GM19395 (cell line): ENCODE measurements around the gene SOHLH1.

Experiments
- ATAC-seq: cut with Tn5 transposase; IDR thresholded peaks from one replicate; pipeline ENCODE4 v1.9.1; 2021; ENCODE audit warnings: mild to moderate bottlenecking, moderate library complexity; ENCODE audit not compliant: unreplicated experiment

Gene SOHLH1

DNA sequence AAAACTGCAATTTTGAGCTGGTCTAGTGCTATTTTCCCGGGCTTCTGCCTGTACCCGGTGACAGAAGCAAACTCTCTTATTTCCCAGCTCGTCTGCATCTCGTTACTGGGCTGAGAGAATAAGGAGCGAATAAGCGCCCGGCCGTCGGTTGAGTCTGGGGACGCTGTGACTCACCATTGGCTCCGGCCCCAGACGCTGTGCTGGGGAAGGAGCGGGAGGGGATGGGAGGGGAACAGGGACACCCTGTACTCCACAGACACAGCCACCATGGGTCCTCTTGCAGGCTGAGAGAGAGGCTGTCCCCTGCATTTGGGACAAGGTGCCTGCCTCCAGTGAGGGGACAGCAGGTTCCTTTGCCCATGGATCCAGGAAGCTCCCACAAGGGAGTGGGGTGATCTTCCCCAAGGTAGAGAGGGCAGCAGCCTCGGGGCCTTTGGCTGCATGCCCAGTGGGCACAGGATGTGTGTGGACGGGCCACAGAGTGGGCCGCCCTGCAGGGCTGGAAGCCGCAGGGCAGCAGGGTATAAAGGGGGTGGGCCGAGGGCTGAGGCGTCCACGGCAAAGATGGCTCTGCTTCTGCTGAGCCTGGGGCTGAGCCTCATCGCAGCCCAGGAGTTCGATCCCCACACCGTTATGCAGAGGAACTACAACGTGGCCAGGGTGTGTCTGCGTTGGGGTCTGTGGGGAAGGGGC, 36.4 kb downstream of the SOHLH1 start, which contains the start of gene LCN9:
LCN9 (plus strand) TSS at position 552 of the 693 bp plus-strand sequence; CDS start at position 565, 13 bp downstream.
- ATAC-seq, result no peak

DNA sequence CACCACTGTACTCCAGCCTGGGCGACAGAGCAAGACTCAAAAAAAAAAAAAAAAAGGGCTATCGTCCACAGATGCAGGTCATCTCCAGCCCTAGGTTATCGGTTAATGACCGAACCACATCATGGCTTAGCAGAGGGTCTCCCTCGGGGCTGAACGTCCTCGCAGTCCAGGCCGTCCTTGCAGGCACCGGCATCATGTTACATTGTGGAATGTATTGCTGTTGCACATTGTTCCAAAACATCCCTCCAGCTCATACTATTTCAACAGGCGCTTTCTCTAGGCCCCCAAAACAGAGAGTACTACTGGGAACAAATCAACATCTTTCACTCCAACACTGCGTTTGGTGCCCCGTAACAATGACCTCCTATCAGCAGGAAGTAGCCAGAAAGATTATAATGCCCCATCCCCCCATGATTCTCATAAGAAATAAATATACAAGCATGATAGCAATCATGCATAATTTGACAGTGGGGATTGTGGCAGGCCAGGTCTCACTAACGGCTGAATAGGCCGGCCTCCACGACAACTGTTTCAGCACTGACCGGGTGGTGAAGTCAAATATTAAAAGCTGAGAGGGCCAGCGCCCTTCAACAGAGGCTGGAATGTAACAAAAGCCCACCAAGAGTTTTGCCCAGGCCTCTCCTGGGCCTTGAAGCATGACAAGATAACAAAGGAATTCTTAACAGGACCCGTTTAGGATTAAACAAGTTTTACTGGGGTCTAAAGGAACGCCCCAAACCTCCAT, 37.3 kb downstream of the SOHLH1 start:
- no peak for ATAC-seq

DNA sequence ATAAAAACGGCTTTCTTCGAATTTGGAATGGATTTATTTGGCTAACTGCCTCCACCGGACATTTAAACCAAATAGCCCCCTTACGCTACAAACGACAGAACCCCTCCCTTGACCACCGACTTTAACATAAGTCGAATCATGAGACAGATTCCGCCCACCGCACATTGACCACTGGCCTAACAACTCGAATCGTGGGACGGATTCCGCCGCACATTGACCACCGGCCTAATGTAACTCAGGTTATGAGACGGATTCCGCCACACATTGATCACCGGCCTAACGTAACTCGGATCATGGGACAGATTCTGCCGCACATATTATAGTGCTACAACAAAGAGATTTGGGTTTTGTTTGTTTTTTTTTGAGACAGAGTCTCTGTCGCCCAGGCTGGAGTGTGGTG, 38.9 kb downstream of the SOHLH1 start:
- ATAC-seq, result no peak

DNA sequence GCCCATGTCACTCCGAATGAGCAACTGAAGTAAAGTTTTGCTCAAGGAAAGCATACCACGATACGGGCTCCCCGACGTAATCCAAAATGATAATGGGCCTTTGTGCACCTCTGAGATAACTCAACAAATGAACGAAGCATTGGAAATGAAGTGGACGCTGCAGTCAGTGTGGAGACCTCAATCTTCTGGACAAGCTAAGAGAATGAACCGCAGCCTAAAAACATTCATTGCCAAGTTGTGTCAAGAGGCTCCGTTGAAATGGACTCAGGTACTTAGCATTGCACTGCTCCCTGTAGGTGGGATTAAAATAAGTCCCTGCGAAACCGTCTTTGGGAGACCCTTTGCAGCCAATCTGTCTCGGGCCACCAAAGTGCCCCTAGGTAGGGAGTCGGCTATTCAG, 40.0 kb downstream of the SOHLH1 start:
- ATAC-seq, result no peak

DNA sequence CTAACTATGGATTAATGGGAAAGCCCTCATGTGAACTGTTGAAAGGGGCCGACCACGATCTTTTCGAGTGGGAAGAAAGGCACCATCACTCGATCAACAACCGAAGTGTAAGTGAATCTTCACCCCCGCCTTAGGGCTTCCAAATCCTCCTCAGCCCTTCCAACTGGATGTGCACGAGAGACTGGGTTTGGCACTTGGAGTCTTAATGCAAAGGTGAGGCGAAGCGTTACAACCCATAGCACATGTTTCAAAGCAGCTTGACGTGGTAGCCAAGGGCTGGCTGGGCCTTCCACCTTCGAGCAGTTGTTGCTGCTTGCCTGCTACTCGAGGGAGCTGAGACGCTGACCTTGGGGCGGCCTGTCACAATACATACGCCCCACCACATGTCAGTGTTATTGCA, 41.9 kb downstream of the SOHLH1 start:
- no peak for ATAC-seq

DNA sequence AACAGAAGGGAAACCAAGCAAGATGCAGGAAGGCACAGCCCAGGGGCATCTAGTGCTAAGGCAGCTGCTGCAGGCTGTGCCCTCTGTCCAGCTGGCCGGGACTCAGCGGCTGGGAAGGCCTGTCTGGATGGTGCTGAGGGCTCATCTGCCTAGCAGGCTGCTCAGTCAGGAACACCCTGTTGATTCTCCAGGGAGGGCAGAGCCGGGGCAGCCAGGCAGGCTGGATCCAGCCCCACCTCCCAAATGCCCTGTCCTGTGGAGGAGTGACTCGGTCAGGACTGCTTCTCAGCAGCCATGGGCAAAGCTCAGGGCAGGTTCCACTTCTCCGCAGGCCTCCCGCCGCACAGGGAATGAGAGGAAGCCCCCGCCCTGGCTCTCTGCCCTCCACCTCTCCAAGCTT, 44.0 kb downstream of the SOHLH1 start:
- ATAC-seq, result no peak

DNA sequence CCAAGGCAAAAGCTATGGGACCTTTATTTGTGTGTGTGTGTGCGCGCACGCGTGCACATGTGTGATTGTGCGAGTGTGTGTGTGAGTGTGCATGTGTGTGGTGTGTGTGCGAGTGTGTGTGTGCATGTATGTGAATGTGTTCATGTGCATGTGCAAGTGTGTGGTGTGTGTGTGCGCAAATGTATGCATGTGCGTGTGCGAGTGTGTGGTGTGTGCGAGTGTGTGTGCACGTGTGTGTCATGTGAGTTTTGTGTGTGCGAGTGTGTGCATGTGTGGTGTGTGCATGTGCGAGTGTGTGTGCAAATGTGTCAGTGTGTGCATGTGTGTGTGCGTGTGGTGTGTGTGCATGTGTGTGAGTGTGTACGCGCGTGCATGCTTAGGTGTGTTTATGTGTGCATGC, 48.9 kb downstream of the SOHLH1 start:
- ATAC-seq, result no peak

DNA sequence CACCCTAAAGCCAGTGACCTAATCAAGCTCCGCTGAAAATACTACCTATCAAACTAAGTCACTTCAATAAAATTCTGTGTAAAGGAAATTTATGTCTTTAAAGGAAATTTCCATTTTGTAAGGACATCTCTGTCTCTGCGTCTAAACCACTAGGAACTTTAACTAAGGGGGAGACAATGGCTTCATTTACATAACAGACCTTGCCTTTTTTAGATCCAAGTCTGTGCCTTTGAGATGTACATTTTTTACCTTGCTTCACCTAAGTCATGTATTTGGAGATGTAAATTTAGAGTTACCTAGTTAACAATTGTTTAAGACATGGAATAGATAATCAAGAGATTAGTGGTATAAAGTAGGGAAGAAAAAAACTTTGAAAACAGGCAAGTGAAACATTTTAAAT, 49.8 kb downstream of the SOHLH1 start:
- no peak for ATAC-seq

DNA sequence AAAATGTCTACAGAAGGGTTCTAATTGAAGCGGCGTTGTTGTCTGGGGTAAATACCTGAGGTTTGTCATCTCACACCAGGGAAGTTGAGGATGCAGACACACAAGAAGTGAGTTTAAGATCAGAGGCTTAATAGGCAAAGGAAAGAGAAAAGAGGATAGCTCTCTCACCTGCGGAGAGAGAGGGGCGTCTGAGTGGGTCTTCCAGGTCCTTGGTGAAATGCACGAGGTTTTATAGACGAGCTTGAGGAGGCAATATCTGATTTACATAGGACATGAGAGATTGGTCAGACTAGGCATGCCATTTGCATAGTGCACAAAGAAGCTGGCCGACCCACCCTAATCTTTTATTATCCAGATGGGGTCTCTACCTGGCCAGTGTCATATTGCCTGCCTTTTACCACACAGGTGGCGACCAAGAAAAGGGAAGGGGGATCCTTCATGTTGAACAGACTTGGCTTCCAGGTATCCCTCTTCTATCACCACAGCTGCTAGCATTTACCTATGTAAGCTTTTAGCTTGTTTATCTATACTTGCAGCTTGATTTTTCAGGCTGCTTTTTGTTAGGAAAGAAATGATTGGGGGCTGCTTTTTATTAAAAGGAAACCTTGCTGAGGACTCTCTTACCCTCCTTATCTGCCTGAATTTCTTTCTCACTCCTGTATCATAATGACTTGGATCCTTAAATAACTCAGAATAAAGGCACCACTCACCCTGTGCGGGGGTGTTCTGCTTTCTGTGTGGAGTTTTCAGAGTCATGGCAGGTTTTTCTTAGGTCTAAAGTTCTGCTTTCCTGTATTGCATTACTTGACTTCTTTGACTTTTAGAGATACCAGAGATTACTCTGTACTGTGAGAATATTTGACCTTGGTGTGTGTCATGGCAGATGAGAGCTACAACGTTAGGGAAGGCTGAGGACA, 50.5 kb downstream of the SOHLH1 start:
- ATAC-seq, result no peak

DNA sequence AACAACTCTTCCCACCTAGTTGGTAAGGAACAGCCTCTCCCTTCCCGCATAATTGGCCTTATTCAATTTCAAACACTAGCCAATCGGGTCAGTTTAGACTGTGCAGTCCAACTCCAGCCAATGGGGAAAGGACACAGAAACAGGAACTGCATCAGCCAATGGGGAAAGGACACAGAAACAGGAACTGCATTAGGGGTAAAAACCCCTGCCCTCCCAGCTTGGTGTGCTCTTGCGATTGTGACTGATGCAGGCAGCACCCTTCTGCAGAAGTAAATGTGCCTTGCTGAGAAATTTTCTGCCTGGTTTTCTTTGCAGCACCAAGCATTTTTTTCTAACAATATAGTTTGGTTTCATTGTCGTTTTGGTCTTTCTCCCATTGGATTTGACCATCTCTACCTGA, 51.4 kb downstream of the SOHLH1 start:
- no peak for ATAC-seq

DNA sequence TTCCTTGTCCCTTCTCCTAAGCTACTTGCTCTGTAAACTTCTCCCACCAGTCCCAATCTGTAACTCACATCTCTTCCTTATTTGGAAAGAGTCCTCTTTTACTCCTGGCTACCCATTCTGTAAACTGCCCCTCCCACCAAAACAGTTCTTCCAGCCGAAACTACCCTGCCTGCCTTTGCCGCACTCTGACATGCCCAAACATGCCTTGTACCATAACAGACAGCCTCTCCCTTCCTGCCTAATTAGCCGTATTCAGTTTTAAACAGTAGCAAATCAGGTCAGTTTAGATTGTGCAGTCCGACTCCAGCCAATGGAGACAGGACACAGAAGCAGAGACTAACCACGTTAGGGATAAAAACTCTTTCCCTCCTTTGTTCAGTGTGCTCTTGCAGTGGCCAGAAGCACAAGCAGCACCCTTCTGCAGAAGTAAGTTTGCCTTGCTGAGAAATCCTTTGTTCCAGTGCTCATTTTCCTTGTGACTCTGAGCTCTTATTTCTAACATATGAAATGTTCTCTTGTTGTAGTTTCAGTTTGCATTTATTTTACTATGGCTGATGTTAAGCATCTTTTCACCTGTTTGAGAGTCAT, 54.6 kb downstream of the SOHLH1 start:
- ATAC-seq, result no peak
